LNCAP (cell line): ENCODE measurements around the gene TP63.

Experiments
- TF ChIP-seq, protein P1 (sequence below): fragments of 450-650 bp; IDR thresholded peaks from 2 replicates; pipeline ENCODE4 v1.5.1; 2017; ENCODE audit warnings: mild to moderate bottlenecking

Gene TP63

DNA sequence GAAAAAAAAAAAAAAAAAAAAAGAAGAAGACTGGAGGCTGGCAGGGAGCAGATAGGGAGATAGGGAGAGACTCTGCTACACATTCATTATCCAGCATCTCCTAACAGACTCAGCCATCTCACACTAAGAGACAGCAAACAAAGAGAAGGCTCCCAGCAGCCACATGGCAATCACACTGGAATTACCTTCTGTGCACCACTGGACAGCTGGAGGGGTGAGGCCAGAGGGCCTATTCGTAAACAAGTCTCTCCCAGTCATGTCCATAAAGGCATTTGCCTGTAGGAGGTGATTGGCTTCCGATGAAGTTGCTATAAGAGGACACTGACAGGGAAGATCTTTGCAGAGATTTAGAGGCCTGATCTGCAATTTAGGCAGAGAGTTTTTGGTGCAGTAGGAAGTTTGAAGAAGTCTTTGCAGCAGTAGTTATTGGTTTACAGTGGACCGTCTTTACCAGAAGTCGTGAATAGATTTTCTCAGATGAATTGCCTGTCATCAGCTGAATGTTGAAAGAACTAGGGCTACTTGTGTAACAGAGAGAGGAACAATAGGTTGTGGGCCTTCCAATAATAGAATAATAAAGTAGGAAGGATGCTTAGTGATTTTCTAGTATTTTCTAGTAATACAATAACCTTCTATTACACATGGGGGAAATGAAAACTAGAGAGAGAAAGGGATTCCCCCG is 89.7 kb downstream of the TP63 start:
- TF ChIP-seq, protein P1, sequence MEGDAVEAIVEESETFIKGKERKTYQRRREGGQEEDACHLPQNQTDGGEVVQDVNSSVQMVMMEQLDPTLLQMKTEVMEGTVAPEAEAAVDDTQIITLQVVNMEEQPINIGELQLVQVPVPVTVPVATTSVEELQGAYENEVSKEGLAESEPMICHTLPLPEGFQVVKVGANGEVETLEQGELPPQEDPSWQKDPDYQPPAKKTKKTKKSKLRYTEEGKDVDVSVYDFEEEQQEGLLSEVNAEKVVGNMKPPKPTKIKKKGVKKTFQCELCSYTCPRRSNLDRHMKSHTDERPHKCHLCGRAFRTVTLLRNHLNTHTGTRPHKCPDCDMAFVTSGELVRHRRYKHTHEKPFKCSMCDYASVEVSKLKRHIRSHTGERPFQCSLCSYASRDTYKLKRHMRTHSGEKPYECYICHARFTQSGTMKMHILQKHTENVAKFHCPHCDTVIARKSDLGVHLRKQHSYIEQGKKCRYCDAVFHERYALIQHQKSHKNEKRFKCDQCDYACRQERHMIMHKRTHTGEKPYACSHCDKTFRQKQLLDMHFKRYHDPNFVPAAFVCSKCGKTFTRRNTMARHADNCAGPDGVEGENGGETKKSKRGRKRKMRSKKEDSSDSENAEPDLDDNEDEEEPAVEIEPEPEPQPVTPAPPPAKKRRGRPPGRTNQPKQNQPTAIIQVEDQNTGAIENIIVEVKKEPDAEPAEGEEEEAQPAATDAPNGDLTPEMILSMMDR = no peak

DNA sequence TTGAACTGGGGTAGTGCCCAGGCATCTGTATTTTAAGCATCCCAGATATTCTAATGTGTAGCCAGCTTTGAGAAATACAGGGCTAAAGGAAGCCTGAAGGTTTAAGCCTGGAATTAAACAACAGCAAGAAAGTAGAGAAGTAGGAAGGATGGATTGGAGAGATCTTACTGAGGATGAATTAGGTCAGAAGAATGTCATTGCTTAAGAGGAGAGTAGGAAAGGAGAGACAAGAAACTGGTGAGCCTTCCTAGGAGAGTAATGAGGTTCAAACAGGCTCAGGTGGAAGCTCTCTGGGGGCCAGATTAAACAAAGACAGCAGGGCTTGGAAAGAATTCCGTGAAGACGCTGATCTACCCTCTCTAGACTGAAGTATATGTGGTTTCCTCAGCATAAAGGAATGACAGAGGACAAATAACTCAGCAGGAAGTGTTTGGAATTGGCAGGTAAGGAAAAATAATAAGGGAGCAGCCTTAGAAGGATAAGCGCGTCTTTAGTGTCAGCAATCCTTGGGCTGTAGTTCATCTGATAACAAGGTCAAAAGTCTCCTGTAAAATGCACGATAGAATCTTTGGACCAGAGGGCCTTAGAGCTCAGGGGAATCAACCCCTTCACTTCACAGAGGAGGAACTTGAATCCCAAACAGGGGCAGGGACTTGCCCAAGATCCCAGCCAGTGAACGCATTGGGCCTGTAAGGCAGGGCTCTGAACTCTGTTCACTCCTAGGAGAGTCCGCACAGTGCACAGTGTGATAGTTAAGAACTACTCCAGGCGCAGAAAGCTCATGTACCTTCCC is 90.9 kb downstream of the TP63 start:
- TF ChIP-seq, protein P1 = no peak

DNA sequence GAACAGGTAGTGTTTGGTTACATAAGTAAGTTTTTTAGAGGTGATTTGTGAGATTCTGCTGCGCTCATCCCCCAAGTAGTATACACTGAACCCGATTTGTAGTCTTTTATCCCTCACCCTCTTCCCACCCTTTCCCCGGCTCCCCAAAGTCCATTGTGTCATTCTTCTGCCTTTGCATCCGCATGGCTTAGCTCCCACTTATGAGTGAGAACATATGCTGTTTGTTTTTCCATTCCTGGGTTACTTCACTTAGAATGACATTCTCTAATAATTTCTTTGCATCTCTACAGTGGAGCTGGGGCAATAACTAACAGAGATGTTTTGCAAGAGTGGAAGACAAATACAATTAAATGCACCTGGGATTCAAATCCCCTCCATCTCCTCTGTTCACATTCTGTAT is 93.2 kb downstream of the TP63 start:
- TF ChIP-seq, protein P1 = no peak

DNA sequence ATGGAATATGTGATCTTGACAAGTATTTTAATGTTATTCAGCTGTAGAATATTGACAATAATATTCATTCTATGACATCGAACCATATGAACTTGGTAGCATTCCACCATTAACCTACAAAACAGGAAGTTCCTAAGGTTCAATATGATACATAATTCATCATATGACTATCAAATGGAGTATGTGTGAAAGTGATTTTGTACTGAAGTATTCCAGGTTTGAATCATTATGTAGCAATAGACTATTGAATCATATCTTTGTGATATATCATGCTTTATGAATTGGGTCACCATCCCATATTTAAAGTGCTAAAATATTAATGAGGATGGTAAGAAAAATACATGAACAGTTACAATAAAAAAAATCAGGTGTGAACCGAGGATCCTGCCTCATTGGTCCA is 95.1 kb downstream of the TP63 start:
- TF ChIP-seq, protein P1 = no peak

DNA sequence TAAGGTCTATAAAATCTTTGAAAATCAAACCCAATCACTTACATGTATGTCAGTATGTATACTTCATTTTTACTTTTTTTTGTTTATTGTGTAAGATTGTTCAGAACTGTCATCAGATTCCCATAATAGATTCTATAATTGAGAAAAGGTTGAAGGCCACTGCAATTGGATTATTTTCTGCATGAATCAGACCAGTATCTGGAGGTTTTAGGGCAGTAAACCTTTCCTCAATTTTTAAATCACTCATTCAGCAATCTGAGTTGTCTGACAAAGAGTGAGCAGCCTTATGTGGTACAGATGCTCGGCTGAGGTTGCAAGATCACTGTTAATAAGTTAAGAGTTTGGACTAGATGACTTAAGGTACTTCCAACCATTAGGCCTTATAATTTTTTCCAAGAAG is 96.0 kb downstream of the TP63 start:
- TF ChIP-seq, protein P1 = no peak

DNA sequence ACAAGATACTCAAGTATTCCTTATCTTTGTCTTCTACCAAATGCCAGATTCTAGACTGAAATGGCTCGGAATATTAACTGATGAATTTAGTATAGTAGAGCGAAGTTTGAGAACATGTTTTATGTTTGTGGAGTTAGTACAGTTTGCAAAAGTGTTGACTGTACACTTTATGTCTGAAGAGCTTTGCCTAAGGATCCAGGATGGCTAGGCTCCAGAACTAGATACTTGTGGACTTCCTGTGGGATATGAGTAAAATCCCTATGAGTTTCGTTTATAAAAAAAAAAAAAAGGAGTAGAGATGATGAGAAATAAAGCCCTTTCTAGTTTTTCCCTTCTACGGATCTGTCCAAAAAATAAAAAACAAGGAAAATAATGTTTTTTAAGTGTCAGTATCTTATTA is 96.7 kb downstream of the TP63 start:
- TF ChIP-seq, protein P1 = no peak

DNA sequence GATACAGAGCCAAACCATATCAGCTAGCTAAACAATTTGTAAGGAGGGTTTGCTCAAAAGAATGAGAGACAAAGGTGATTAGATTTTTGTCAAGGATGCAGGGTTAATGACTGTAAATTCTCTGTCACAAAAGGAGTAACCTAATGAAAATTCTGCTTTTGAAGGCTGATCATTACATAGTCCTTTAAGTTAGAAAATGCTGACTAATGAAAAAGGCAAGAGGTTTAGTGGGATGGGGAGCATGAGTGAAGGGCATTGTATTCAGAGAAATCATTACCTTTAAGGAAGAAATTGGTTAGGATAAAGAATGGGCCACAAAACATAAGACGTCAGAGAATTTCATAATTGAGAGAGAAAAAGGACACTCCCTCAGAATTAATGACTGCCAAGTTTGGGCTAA is 97.7 kb downstream of the TP63 start:
- TF ChIP-seq, protein P1 = no peak
